Gastrocnemius medialis (tissue), 4 donors: ENCODE measurements around the gene SRSF3. TPM values are rescaled to one million over a fixed set of nuclear protein-coding genes. Genes with fewer than 3 reads are reported as not detected.
"Not testable (repeated sequence)": the region's sequence is repeated elsewhere in the genome, so short reads cannot be mapped to it uniquely, and the experiment has no call there.

Experiments
- ATAC-seq, 2 donors: fragments of 150-250 bp; one replicate each; pipeline ENCODE4 v1.9.1; 2016
- DNase-seq, 2 donors: peaks; one replicate each; pipeline ENCODE4 v3.0.0-alpha.2; 2019
- H3K27ac ChIP-seq, 4 donors: fragments of 200-600 bp; sonication (generic); 1 replicate in 1 of 4; 2 replicates in 3 of 4; pipeline ENCODE4 v1.5.1; 2016 to 2018; ENCODE audit warnings: mild to moderate bottlenecking in 2 of 4, moderate library complexity in 1 of 4
- H3K27me3 ChIP-seq, 3 donors: fragments of 200-600 bp; sonication (generic) in 2 of 3; 1 replicate in 1 of 3; 2 replicates in 2 of 3; pipeline versions ENCODE4 v1.5.1 to v1.6.0; 2016 to 2019; ENCODE audit warnings: mild to moderate bottlenecking in 1 of 3, moderate library complexity in 1 of 3
- H3K36me3 ChIP-seq, 2 donors: fragments of 200-600 bp; sonication (generic) in 1 of 2; one replicate each; pipeline ENCODE4 v1.5.1; 2017 to 2018
- H3K4me1 ChIP-seq, 2 donors: fragments of 200-600 bp; sonication (generic) in 1 of 2; one replicate each; pipeline ENCODE4 v1.5.1; 2016 to 2017; ENCODE audit warnings: mild to moderate bottlenecking in 2 of 2
- H3K4me3 ChIP-seq, 4 donors: fragments of 200-600 bp; sonication (generic) in 3 of 4; 1 replicate in 1 of 4; 2 replicates in 3 of 4; pipeline ENCODE4 v1.5.1; 2016 to 2019; ENCODE audit warnings: mild to moderate bottlenecking in 2 of 4
- H3K9me3 ChIP-seq, 3 donors: fragments of 200-600 bp; sonication (generic) in 2 of 3; 1 replicate in 1 of 3; 2 replicates in 2 of 3; pipeline ENCODE4 v1.5.1; 2016 to 2019
- CTCF ChIP-seq, 5 experiments: fragments of 450-650 bp in 3 of 5; fragments of 200-600 bp in 2 of 5; sonication (generic) in 2 of 5; IDR thresholded peaks in 4 of 5; conservative IDR thresholded peaks in 1 of 5; 1 replicate in 4 of 5; 2 replicates in 1 of 5; pipeline ENCODE4 v1.5.1; 2016 to 2019; ENCODE audit warnings: antibody characterized with exemption in 5 of 5, mild to moderate bottlenecking in 3 of 5, moderate library complexity in 3 of 5
- POLR2A ChIP-seq, 2 donors: fragments of 450-650 bp; IDR thresholded peaks; one replicate each; pipeline ENCODE4 v1.6.1; 2017; ENCODE audit warnings: antibody characterized with exemption in 2 of 2, mild to moderate bottlenecking in 2 of 2, moderate library complexity in 2 of 2
- in situ Hi-C, 4 donors: fragments of 200-750 bp; cut with MboI; loops; one replicate each; pipeline versions ENCODE4 v1.15.0 to v1.8.0; 2017; ENCODE audit warnings: low sequenced_read_pairs in 4 of 4
- intact Hi-C: fragments of 100-400 bp; cut with DNase I; formaldehyde crosslinking; loops from one replicate; pipeline ENCODE4 v1.15.1; 2023; ENCODE audit warnings: low total_unique reads
- microRNA-seq, 2 donors: library from miRNA; unstranded; fragments of <30 nt; microRNA quantifications; one replicate each; pipeline ENCODE4, GENCODE V29; 2016; ENCODE audit warnings: borderline replicate concordance in 2 of 2
- total RNA-seq, 4 donors: library from RNA; depleted of rRNA; stranded (reverse); fragments of >200 nt; gene quantifications; one replicate each; pipeline versions ENCODE4 v1.1.0 to v1.2.3, GENCODE V29; 2016

SRSF3 gene
- total RNA-seq, 4 donors from 2014 or later = 66.3 to 118 (median 83.2) TPM

- no peak for DNase-seq
- Histone ChIP-seq H3K27me3 (no peaks in the 10 kb centered on the region), H3K27ac (no peak overlapping the region), H3K4me3 (no peak overlapping the region), H3K9me3 (no peaks in the 10 kb centered on the region), H3K4me1 (no peaks in the 10 kb centered on the region), H3K36me3 (no peaks in the 10 kb centered on the region)
- TF ChIP-seq CTCF (IDR thresholded peaks at IDR 0.05 in 4 of 5, conservative IDR thresholded peaks at IDR 0.05 in 1 of 5) = no peak
- TF ChIP-seq POLR2A (IDR thresholded peaks at IDR 0.05) = no peak
- peak in 1 of 2 donors; percentile 39 for ATAC-seq
- in situ Hi-C loops (no loop called here), intact Hi-C loops (no loop called here)
These were observed 56.8 kb downstream of the SRSF3 start for GRCh38 chr6:36650848-36651478.

- no peak overlapping the region for H3K4me3 ChIP-seq
- ATAC-seq (no peak), DNase-seq (no peak)
- no peaks in the 10 kb centered on the region for H3K9me3 ChIP-seq
- in situ Hi-C loops = no loop called here
- no peaks in the 10 kb centered on the region for H3K36me3 ChIP-seq
- no peak overlapping the region for H3K27ac ChIP-seq
- TF ChIP-seq POLR2A (IDR thresholded peaks at IDR 0.05) (no peak), CTCF (IDR thresholded peaks at IDR 0.05 in 4 of 5, conservative IDR thresholded peaks at IDR 0.05 in 1 of 5) (no peak)
- intact Hi-C loops = no loop called here
- H3K27me3 ChIP-seq = no peaks in the 10 kb centered on the region
- H3K4me1 ChIP-seq = no peaks in the 10 kb centered on the region
These were observed 57.7 kb downstream of the SRSF3 start for GRCh38 chr6:36651659-36652379.

- in situ Hi-C loops, H3K36me3 ChIP-seq, ATAC-seq, H3K4me3 ChIP-seq, DNase-seq, H3K9me3 ChIP-seq, H3K27me3 ChIP-seq, H3K27ac ChIP-seq, intact Hi-C loops, H3K4me1 ChIP-seq: not testable (repeated sequence)
These were observed 60.3 kb downstream of the SRSF3 start for GRCh38 chr6:36654469-36654868.

Small RNAs within 50 kb of the gene (microRNA-seq; reads per million reads assigned to microRNA genes)
- gene MIR3925 = 0 reads per million in 2 donors

Other genes starting within 250 kb of the SRSF3 start
- not detected for gene ETV7, start 206.7 kb upstream of the SRSF3 start, total RNA-seq
- gene PXT1, start 151.5 kb upstream of the SRSF3 start, total RNA-seq = not detected
- gene KCTD20, start 151.4 kb upstream of the SRSF3 start, total RNA-seq = 10 to 100 TPM; 28.7 to 39.7 (median 32.9) TPM
- 10 to 100 TPM; 10.8 to 14.8 (median 12.7) TPM for gene STK38, start 46.9 kb upstream of the SRSF3 start, total RNA-seq
- 100 to 1,000 TPM; 110 to 346 (median 260) TPM for gene CDKN1A, start 84.4 kb downstream of the SRSF3 start, total RNA-seq
- under 1 TPM in 1 of 4 donors, not detected in 3; 0.09 TPM for gene RAB44, start 103.5 kb downstream of the SRSF3 start, total RNA-seq
- under 1 TPM in 1 of 4 donors, not detected in 3; 0.11 TPM for gene CPNE5, start 245.1 kb downstream of the SRSF3 start, total RNA-seq